Measurements from ENCODE around the gene SPIRE1.

- TF ChIP-seq GATA2 (IDR thresholded peaks at IDR 0.05; ENCODE audit: low read depth, low read length) (no peak), GATA3 (IDR thresholded peaks at IDR 0.05; ENCODE audit: low read depth, low read length) (no peak)
Measured at GRCh38 chr18:12460874-12461273, 197.0 kb downstream of the SPIRE1 start.
